ENCODE data around the gene SMIM34. TPM values are rescaled to one million over a fixed set of nuclear protein-coding genes. Genes with fewer than 3 reads are reported as not detected.
"Not testable (repeated sequence)": the region's sequence is repeated elsewhere in the genome, so short reads cannot be mapped to it uniquely, and the experiment has no call there.

Gene SMIM34
- total RNA-seq (not detected), polyA plus RNA-seq (not detected)

- not testable (repeated sequence) for H3K27me3 ChIP-seq (ENCODE audit: control insufficient read depth in 4 of 4, insufficient read depth in 4 of 4, low read length in 3 of 4); H3K9ac ChIP-seq (ENCODE audit: low read depth in 1 of 2, low read length in 2 of 2); H3K27ac ChIP-seq (ENCODE audit: low read depth in 1 of 2, low read length in 2 of 2); H3K4me3 ChIP-seq (ENCODE audit: low read depth in 1 of 3, low read length in 3 of 3); H3K4me1 ChIP-seq (ENCODE audit: control insufficient read depth in 4 of 4, insufficient read depth in 4 of 4, low read length in 3 of 4); H3K36me3 ChIP-seq (ENCODE audit: control insufficient read depth in 4 of 4, insufficient read depth in 3 of 4, low read depth in 1 of 4, low read length in 3 of 4); DNase-seq (ENCODE audit: low spot score); H3K9me3 ChIP-seq (ENCODE audit: control insufficient read depth in 4 of 4, low read length in 3 of 4)
- no CpG with 5 or more reads among the region's 4 CpGs for WGBS
Observed at GRCh38 chr21:34423805-34424204, at the start of gene SMIM34. TSS of gene SMIM34 (minus strand) at chr21:34423951. CDS start at chr21:34423839, 112 bp downstream.

- H3K9me3 ChIP-seq (ENCODE audit: control insufficient read depth in 4 of 4, low read length in 3 of 4); H3K4me3 ChIP-seq (ENCODE audit: low read depth in 1 of 3, low read length in 3 of 3); H3K36me3 ChIP-seq (ENCODE audit: control insufficient read depth in 4 of 4, insufficient read depth in 3 of 4, low read depth in 1 of 4, low read length in 3 of 4); H3K27me3 ChIP-seq (ENCODE audit: control insufficient read depth in 4 of 4, insufficient read depth in 4 of 4, low read length in 3 of 4); H3K27ac ChIP-seq (ENCODE audit: low read depth in 1 of 2, low read length in 2 of 2); H3K9ac ChIP-seq (ENCODE audit: low read depth in 1 of 2, low read length in 2 of 2); DNase-seq (ENCODE audit: low spot score); H3K4me1 ChIP-seq (ENCODE audit: control insufficient read depth in 4 of 4, insufficient read depth in 4 of 4, low read length in 3 of 4): not testable (repeated sequence)
- WGBS, result no CpG with 5 or more reads among the region's 3 CpGs
Observed at GRCh38 chr21:34467333-34467732, 43.6 kb upstream of the SMIM34 start.

DNA sequence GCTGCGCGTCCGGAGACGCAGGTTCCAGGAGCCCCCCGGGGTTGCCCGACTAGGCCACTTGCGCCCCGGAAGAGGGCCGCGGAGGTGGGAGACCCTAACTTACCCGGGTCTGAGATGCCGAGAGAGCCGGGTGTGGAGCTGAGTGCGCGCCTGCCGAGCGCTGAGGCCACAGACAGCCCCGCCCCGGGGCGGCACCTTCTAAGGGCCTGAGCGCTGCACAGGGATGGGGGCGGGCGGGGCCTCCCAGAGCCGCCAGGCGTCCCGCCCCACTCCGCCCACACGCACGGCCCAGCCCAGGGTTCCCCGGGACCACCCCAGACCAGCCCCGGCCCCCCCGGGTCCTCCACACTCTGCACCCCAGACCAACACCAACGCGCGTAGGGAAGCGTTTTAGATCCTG lies 35.7 kb upstream of the SMIM34 start:
- not testable (repeated sequence) for H3K36me3 ChIP-seq (ENCODE audit: control insufficient read depth in 4 of 4, insufficient read depth in 3 of 4, low read depth in 1 of 4, low read length in 3 of 4); H3K27ac ChIP-seq (ENCODE audit: low read depth in 1 of 2, low read length in 2 of 2); H3K9ac ChIP-seq (ENCODE audit: low read depth in 1 of 2, low read length in 2 of 2); DNase-seq (ENCODE audit: low spot score); H3K9me3 ChIP-seq (ENCODE audit: control insufficient read depth in 4 of 4, low read length in 3 of 4); H3K4me1 ChIP-seq (ENCODE audit: control insufficient read depth in 4 of 4, insufficient read depth in 4 of 4, low read length in 3 of 4); H3K27me3 ChIP-seq (ENCODE audit: control insufficient read depth in 4 of 4, insufficient read depth in 4 of 4, low read length in 3 of 4); H3K4me3 ChIP-seq (ENCODE audit: low read depth in 1 of 3, low read length in 3 of 3)
- no CpG with 5 or more reads among the region's 36 CpGs for WGBS

DNA sequence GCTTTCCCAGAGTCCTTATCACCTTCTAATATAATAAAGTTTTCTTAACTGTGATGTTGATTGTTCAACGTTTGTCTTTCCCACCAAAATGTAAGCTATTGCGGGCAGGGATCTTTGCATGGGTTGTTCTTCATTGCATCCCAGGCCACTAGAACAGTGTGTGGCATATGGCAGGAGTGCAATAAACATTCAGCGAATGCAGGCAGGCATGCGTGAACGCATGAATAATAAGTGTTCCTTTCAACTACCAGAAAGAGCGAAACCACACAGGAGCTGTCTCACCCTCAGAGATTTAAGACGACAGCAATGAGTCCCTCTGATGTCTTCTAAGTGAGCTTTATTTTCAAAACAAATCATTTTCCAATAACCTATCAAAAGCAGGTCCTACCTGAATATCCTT lies 34.5 kb upstream of the SMIM34 start:
- not testable (repeated sequence) for H3K9ac ChIP-seq (ENCODE audit: low read depth in 1 of 2, low read length in 2 of 2); DNase-seq (ENCODE audit: low spot score)
- no CpG with 5 or more reads among the region's 7 CpGs for WGBS

DNA sequence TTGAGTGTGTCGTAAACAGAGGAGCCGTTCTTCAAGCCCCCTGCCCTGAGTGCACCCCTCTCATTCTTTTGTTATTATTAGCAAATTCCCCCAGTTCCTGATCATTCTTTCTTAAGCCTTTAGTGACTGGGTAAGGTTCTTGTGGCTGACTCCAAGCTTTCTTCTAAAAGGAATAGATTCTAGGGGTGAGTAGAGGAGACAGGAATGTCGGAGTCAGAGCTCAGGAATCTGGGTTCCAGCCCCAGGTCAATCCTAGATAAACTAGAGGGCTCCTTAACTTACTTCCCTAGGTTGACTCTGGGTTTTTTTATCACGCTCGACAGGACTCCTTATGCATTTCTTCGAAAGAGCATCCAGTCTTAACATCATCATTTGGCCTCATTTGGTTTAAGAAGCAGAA lies 32.4 kb upstream of the SMIM34 start:
- H3K27me3 ChIP-seq (ENCODE audit: control insufficient read depth in 4 of 4, insufficient read depth in 4 of 4, low read length in 3 of 4); H3K9ac ChIP-seq (ENCODE audit: low read depth in 1 of 2, low read length in 2 of 2); H3K36me3 ChIP-seq (ENCODE audit: control insufficient read depth in 4 of 4, insufficient read depth in 3 of 4, low read depth in 1 of 4, low read length in 3 of 4); DNase-seq (ENCODE audit: low spot score); H3K4me3 ChIP-seq (ENCODE audit: low read depth in 1 of 3, low read length in 3 of 3); H3K9me3 ChIP-seq (ENCODE audit: control insufficient read depth in 4 of 4, low read length in 3 of 4); H3K4me1 ChIP-seq (ENCODE audit: control insufficient read depth in 4 of 4, insufficient read depth in 4 of 4, low read length in 3 of 4); H3K27ac ChIP-seq (ENCODE audit: low read depth in 1 of 2, low read length in 2 of 2): not testable (repeated sequence)
- no CpG with 5 or more reads among the region's 6 CpGs for WGBS

More for the DNA sequence above, 34.5 kb upstream of the SMIM34 start:
- not testable (repeated sequence) for H3K4me1 ChIP-seq (ENCODE audit: control insufficient read depth in 4 of 4, insufficient read depth in 4 of 4, low read length in 3 of 4); H3K27me3 ChIP-seq (ENCODE audit: control insufficient read depth in 4 of 4, insufficient read depth in 4 of 4, low read length in 3 of 4); H3K36me3 ChIP-seq (ENCODE audit: control insufficient read depth in 4 of 4, insufficient read depth in 3 of 4, low read depth in 1 of 4, low read length in 3 of 4); H3K27ac ChIP-seq (ENCODE audit: low read depth in 1 of 2, low read length in 2 of 2); H3K4me3 ChIP-seq (ENCODE audit: low read depth in 1 of 3, low read length in 3 of 3); H3K9me3 ChIP-seq (ENCODE audit: control insufficient read depth in 4 of 4, low read length in 3 of 4)

GRCh38 chr21:34455628-34456027 lies 31.9 kb upstream of the SMIM34 start:
- WGBS, result no CpG with 5 or more reads among the region's 10 CpGs
- not testable (repeated sequence) for H3K9me3 ChIP-seq (ENCODE audit: control insufficient read depth in 4 of 4, low read length in 3 of 4); H3K27me3 ChIP-seq (ENCODE audit: control insufficient read depth in 4 of 4, insufficient read depth in 4 of 4, low read length in 3 of 4); DNase-seq (ENCODE audit: low spot score); H3K27ac ChIP-seq (ENCODE audit: low read depth in 1 of 2, low read length in 2 of 2); H3K4me3 ChIP-seq (ENCODE audit: low read depth in 1 of 3, low read length in 3 of 3); H3K4me1 ChIP-seq (ENCODE audit: control insufficient read depth in 4 of 4, insufficient read depth in 4 of 4, low read length in 3 of 4); H3K9ac ChIP-seq (ENCODE audit: low read depth in 1 of 2, low read length in 2 of 2); H3K36me3 ChIP-seq (ENCODE audit: control insufficient read depth in 4 of 4, insufficient read depth in 3 of 4, low read depth in 1 of 4, low read length in 3 of 4)

DNA sequence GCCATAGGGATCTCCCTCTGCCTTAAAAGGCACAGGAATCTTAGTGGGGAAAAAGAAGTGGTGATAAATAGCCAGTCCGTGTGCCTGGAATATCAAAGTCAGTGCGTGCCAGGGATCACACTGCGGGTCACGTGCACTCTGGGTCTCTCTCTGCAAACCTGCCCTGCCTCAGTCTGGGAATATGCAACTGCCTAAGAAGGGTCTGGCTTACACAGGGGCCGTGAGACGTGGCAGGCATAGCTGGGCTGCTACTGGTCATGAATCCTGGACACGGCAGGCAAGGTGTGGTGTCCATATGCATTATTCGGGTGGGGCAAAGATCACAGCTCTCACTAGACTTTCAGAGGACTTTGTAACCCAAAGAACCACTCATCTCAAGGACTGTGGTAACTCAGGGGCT lies 23.3 kb upstream of the SMIM34 start:
- H3K4me1 ChIP-seq (ENCODE audit: control insufficient read depth in 4 of 4, insufficient read depth in 4 of 4, low read length in 3 of 4); H3K27me3 ChIP-seq (ENCODE audit: control insufficient read depth in 4 of 4, insufficient read depth in 4 of 4, low read length in 3 of 4); H3K4me3 ChIP-seq (ENCODE audit: low read depth in 1 of 3, low read length in 3 of 3); DNase-seq (ENCODE audit: low spot score); H3K36me3 ChIP-seq (ENCODE audit: control insufficient read depth in 4 of 4, insufficient read depth in 3 of 4, low read depth in 1 of 4, low read length in 3 of 4); H3K9me3 ChIP-seq (ENCODE audit: control insufficient read depth in 4 of 4, low read length in 3 of 4); H3K27ac ChIP-seq (ENCODE audit: low read depth in 1 of 2, low read length in 2 of 2); H3K9ac ChIP-seq (ENCODE audit: low read depth in 1 of 2, low read length in 2 of 2): not testable (repeated sequence)
- no CpG with 5 or more reads among the region's 8 CpGs for WGBS

- H3K27me3 ChIP-seq (ENCODE audit: control insufficient read depth in 4 of 4, insufficient read depth in 4 of 4, low read length in 3 of 4); H3K36me3 ChIP-seq (ENCODE audit: control insufficient read depth in 4 of 4, insufficient read depth in 3 of 4, low read depth in 1 of 4, low read length in 3 of 4); H3K9me3 ChIP-seq (ENCODE audit: control insufficient read depth in 4 of 4, low read length in 3 of 4); H3K27ac ChIP-seq (ENCODE audit: low read depth in 1 of 2, low read length in 2 of 2); H3K4me1 ChIP-seq (ENCODE audit: control insufficient read depth in 4 of 4, insufficient read depth in 4 of 4, low read length in 3 of 4); H3K9ac ChIP-seq (ENCODE audit: low read depth in 1 of 2, low read length in 2 of 2); DNase-seq (ENCODE audit: low spot score); H3K4me3 ChIP-seq (ENCODE audit: low read depth in 1 of 3, low read length in 3 of 3): not testable (repeated sequence)
- WGBS, result no CpG with 5 or more reads among the region's 4 CpGs
Observed at GRCh38 chr21:34443486-34443885, 19.7 kb upstream of the SMIM34 start.

DNA sequence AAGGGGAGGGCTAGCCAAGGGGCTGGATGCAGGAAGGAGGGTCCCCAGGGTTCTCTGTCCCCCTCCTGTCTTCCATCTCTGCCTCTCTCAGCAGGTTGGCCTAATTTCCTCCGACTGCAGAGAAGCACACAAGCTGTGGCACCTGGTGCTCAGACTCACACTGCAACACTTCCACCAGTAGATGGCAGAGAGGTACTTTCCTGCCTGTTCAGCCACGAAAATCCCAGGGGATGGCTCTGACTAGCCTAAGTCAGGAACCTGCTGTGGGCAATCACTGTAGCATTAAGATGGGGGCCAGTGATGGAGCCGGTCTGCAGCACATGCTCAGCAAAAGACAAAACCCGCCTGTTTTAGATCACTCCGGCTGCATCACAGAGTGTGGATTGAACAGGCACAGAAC lies 6.0 kb upstream of the SMIM34 start:
- not testable (repeated sequence) for H3K27ac ChIP-seq (ENCODE audit: low read depth in 1 of 2, low read length in 2 of 2); H3K4me3 ChIP-seq (ENCODE audit: low read depth in 1 of 3, low read length in 3 of 3); H3K9ac ChIP-seq (ENCODE audit: low read depth in 1 of 2, low read length in 2 of 2); H3K27me3 ChIP-seq (ENCODE audit: control insufficient read depth in 4 of 4, insufficient read depth in 4 of 4, low read length in 3 of 4); DNase-seq (ENCODE audit: low spot score); H3K36me3 ChIP-seq (ENCODE audit: control insufficient read depth in 4 of 4, insufficient read depth in 3 of 4, low read depth in 1 of 4, low read length in 3 of 4); H3K4me1 ChIP-seq (ENCODE audit: control insufficient read depth in 4 of 4, insufficient read depth in 4 of 4, low read length in 3 of 4); H3K9me3 ChIP-seq (ENCODE audit: control insufficient read depth in 4 of 4, low read length in 3 of 4)
- no CpG with 5 or more reads among the region's 5 CpGs for WGBS

All from liver (tissue), 9 donors.